ENCODE results near the gene LIAS.

- no peak for TF ChIP-seq JUND (IDR thresholded peaks at IDR 0.05)
- TF ChIP-seq EZH2 (IDR thresholded peaks at IDR 0.05) = no peak
- no peak for TF ChIP-seq POLR2A (IDR thresholded peaks at IDR 0.05; ENCODE audit: borderline replicate concordance, extremely low read depth, insufficient read depth, insufficient read length)
- no peak for TF ChIP-seq CTCF (IDR thresholded peaks at IDR 0.05 in 2 of 3, conservative IDR thresholded peaks at IDR 0.05 in 1 of 3; ENCODE audit: borderline replicate concordance in 1 of 3, insufficient read depth in 1 of 3, low read depth in 2 of 3, low read length in 2 of 3)
- TF ChIP-seq MAX (IDR thresholded peaks at IDR 0.05) = no peak
- TF ChIP-seq SP1 (IDR thresholded peaks at IDR 0.05; ENCODE audit: low read depth) = no peak
- TF ChIP-seq RAD21 (IDR thresholded peaks at IDR 0.05; ENCODE audit: low read depth) = no peak
- no peak for TF ChIP-seq YY1 (IDR thresholded peaks at IDR 0.05; ENCODE audit: extremely low read depth, insufficient replicate concordance, low read depth, low read length)
- TF ChIP-seq SRF (IDR thresholded peaks at IDR 0.05; ENCODE audit: low read depth) = no peak
- no peak for TF ChIP-seq SIN3A (IDR thresholded peaks at IDR 0.05; ENCODE audit: low read depth)
- TF ChIP-seq EZH2phosphoT487 (IDR thresholded peaks at IDR 0.05; ENCODE audit: borderline replicate concordance) = no peak
- TF ChIP-seq ZNF274 (IDR thresholded peaks at IDR 0.05; ENCODE audit: low read depth, low read length) = no peak
- TF ChIP-seq REST (IDR thresholded peaks at IDR 0.05; ENCODE audit: low read depth) = no peak
- no peak for TF ChIP-seq TCF7L2 (IDR thresholded peaks at IDR 0.05; ENCODE audit: borderline replicate concordance, extremely low read depth, insufficient read depth, insufficient read length)
These were observed 51.6 kb downstream of the LIAS start for GRCh38 chr4:39510348-39510929.
